Activated CD8-positive, alpha-beta memory T cell treated with anti-CD3 and anti-CD28 coated beads for 36 hours (primary cell): ENCODE data around the gene DDC. TPM values are rescaled to one million over a fixed set of nuclear protein-coding genes. Genes with fewer than 3 reads are reported as not detected.
"Not testable (repeated sequence)": the region's sequence is repeated elsewhere in the genome, so short reads cannot be mapped to it uniquely, and the experiment has no call there.

ENCODE experiments used
- CTCF ChIA-PET: fragments of 350-600 bp; sonication (Branson Sonifier 250); formaldehyde crosslinking; loops from one replicate; lab custom pipeline; 2021; ENCODE audit warnings: antibody characterized with exemption; lab: Charles Lee
- POLR2A ChIA-PET: fragments of 350-600 bp; sonication (Branson Sonifier 250); formaldehyde crosslinking; loops from one replicate; lab custom pipeline; 2021; ENCODE audit warnings: antibody characterized with exemption; lab: Charles Lee
- total RNA-seq, 2 experiments: library from RNA; stranded (reverse); gene quantifications; one replicate each; pipeline ENCODE4 v1.2.3, GENCODE V29; 2021

Gene DDC
- total RNA-seq, 2 experiments from 2014 or later = 0.71 to 0.72 TPM

DNA sequence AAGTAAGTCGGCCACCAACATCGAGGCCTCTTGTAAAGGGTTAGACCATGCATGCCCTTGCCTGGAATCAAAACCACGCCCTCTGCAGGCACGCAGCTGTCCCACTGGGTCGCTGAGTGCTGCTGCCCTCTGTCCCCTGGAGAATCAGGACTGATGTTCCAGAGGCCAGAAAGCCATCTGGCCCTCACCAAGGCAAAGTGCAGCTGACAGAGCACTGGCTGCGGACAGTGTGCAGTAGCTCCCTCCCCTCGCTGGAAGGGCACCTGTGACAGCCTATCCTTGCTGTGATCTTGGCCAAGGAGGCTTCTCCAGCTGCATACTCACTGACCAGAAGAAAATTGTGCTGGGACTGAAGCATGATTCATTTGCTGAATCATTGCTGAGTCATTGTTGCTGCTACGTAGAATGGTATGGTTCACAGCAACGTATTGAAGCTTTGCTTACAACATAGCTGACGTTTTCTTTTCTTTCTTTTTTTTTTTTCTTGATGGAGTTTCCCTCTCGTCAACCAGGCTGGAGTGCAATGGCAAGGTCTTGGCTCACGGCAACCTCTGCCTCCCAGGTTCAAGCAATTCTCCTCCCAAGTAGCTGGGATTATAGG lies 30.4 kb downstream of the DDC start:
- ChIA-PET CTCF (no interaction called here), POLR2A (interaction anchor here (1.0 kb wide), 1 partner anchor 76 kb away, joined by 5 read pairs; no protein-coding TSS in a partner anchor)

DNA sequence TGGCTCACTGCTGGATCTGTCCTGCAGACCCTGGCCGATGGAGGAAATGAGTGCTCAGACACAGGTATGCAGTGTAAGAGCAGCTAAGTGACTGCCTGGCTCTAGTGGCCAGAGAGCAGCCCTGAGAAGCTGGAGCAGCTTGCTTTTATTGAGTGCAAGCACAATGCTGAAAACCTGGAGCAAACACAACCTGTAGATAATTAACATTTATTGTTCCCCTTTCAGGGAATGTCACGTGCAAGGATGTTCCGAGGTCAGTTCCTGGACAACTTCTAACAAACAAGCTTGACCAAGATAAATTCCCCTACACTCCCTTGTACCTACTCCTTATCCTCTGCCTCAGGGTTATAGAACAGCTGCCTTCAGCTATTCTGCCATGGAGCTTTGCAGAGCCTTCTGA lies 31.3 kb downstream of the DDC start:
- POLR2A ChIA-PET = no interaction called here
- CTCF ChIA-PET = interaction anchor here (0.6 kb wide), 1 partner anchor 23 kb away, joined by 3 read pairs; no protein-coding TSS in a partner anchor

DNA sequence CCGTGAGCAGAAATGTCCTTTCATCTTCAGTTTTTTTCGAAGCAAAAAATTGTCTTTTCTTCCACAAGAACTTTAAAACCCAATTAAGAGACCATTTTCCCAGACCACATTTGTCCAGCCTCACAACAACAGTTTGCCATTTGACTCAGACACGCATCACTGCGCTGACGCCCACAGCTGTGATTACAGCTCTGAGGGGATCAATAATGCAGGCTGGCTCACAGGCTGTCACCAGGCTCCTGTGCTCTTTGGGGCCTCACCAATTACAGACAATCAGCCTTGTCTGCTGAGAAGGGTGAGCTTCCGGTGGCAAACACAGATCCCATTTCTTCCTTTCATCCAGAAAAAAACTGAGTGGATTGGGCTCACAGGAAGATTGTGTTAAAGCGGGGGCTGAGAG lies 33.3 kb downstream of the DDC start:
- ChIA-PET POLR2A (no interaction called here), CTCF (interaction anchor here (0.8 kb wide), 1 partner anchor 13 kb away, joined by 4 read pairs; no protein-coding TSS in a partner anchor)

DNA sequence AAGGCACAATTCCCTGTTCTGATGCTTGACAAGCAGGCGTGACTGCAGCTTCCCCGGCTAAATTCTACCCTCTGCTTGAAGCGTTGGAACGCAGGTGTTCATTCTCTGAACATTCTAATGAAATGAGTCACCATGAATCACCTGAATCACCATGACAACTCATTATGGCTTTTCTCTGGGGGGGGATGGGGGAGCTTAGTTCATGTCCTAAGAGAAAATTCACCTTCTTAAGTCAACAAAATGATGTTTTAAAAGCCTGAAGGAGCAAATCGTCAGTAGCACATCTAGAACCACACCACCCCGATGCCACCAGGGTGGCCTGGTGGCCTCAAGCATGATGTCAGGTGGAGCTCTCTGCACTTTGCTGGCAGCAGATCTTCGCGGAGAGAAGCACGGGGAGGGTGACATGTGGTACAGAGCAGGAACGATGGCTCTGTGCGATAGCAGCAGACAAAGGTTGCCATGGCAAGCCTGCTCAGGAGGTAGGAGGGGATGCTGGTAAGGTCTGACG lies 33.7 kb downstream of the DDC start:
- POLR2A ChIA-PET = no interaction called here
- CTCF ChIA-PET = interaction anchor here (0.8 kb wide), 1 partner anchor 13 kb away, joined by 4 read pairs; no protein-coding TSS in a partner anchor

DNA sequence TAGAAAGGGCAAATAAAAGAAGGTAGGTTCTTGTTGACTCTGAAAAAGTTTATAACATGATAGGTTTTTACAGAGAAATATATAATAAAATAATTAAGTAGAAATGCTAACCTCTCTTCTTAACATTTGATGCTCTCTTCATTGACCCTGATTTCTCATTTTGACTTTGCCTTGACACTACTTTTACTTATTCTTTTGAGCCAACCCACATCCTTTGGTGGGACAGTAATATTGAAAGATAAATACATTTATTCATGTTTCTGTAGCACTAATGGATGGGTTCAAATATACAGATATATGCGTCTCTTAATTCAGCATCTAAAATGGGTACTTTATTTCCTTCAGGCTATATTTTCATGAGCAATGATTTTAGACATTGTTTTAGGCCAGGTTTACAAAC lies 34.4 kb downstream of the DDC start:
- ChIA-PET POLR2A (no interaction called here), CTCF (no interaction called here)

DNA sequence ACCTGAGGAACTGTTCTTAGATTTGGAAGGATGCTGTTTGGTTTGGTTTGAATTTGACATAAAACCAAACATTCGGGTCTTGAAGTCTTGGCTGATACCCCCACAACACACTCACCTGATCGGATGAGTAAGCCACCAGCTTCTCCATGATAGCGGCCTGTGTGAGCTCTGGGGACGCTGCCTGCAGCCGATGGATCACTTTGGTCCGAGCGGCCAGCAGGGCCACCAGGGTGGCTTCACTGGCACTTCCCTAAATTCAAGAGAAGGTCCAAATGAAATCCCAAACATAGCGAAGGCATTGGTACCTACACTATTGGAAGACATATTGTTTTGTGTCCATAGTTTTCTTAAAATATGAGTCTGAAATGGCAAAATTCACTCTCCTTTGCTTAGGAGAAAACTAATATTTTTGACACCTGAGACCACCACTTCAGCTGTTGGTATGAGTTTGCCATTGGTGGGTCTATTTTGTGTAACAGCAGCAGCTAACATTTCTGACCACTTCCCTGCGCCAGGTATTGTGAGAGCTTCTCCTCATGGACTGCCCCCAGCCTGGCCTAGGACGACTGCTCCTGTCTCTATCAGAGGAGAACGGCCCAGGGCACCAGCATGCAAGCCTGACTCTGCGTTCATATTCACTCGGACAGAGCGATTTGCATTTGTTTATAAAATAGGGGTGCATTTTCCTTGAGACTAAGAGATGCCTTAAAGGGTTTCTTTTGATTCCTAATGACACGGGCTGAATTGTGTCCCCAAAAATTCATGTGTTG lies 35.9 kb downstream of the DDC start:
- CTCF ChIA-PET = no interaction called here
- POLR2A ChIA-PET = no interaction called here

DNA sequence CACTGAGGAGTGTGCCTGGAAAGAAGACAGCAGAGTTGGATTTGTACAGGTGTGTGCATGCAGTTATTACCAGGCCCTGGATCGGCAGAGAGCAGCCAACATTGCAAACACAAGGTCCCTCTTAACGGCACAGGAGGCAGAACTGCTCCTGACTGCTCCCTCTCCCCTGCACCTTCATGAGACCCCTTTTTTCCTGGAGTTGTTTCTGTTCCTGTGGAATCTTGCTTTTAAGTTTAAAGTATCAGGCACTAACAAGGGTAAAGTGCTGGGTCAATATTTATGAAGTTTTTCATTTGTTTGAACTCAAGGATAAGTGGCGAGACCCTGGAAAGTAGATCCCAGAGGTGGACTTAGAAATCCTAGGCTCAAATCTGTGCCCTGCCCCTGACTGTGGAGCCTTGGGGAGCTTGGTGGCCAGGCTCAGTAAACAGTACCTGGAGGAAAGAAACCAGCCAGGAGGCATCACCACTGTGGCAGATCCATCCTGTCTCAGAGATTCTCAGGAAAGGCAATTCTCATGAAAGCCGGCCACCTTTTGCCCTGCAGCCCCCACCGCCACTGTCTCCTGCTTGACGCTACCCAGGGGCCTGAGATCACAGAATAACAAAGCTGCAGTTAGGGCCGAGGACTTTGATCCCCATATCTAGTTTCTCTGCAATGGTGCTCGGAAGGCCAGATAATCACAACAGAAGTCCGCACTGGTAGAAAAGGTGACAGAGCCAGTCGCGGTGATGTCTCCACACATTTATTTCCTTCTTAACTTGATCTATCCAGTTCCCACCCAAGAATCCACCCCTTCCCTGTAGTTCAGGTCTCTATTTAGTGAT lies 36.7 kb downstream of the DDC start:
- CTCF ChIA-PET = no interaction called here

DNA sequence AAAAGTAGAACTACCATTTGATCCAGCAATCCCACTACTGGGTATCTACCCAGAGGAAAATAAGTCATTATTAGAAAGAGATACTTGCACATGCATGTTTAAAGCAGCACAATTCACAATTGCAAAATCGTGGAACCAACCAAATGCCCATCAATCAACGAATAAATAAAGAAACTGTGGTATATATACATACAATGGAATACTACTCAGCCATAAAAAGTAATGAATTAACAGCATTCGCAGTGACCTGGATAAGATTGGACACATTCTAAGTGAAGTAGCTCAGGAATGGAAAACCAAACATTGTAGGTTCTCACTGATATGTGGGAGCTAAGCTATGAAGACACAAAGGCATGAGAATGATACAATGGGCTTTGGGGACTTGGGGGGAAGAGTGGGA lies 45.9 kb downstream of the DDC start:
- CTCF ChIA-PET, POLR2A ChIA-PET: not testable (repeated sequence)

More for the DNA sequence above, 36.7 kb downstream of the DDC start:
- POLR2A ChIA-PET = no interaction called here

DNA sequence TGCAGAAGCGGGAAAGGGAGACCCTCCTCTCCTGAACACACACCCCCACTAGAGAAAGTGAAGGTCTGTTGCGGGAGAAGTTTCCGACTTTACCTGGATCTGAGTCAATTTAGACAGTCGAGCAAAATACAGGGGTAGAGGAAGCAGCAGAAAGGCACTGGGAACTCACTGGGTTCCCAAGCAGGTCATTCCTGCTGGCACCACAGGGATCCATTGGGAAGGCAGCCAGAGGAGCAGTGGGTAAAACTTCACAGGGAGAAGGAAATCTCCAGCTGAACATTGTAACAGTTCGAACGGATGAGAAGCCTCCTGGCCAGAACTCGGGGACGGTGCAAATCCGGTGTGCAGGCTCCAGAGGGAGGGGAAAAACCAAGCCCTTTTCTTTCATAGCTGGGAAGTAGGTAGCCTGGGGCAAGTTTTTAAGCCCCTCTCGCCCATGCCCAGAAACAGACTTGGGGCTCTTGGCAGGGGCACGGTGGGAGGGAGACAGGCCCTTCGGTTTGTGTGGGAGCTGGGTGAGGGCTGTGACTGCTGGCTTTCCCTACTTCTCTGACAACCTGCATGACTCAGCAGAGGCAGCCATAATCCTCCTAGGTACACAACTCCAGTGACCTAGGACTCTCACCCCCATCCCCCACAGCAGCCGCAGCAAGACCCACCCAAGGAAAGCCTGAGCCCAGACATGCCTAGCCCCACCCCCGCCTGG lies 51.9 kb downstream of the DDC start:
- POLR2A ChIA-PET = no interaction called here
- CTCF ChIA-PET = no interaction called here

DNA sequence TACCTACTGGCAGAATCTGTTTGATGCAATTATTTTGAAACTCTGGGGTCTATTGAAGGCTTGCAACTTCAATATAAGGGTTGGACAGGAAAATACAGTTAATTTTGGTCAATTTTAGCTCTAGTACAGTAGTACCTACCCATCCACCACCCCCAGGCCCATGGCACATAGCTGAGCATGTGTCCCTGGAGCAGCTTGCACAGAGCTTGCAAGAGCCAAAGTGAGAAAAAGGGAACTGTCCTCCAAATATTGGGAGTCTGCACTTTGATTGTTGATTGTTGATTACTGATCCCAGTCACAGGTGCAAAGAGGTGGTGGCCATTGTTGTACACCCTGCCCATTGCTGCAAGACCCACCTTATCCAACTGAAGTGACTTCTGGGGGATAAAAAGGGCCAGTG lies 52.8 kb downstream of the DDC start:
- CTCF ChIA-PET = no interaction called here
- POLR2A ChIA-PET = no interaction called here

DNA sequence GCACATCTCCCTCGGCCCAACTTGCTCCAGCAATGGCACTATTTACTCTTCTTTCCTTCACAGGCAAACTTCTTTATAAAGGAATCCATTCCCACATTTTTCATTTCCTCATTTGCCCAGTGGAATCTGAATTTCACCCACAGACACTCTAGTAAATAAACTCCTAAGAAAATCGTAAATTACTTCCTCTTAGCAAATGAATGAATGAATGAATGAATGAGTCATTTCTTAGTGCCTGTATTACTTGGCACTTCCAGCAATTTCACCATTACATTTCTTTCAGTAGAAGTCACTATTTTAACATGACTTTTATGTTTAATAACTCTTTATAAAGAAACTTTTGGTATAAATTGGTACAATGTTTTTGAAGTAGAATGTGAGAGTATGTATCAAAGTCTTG lies 55.7 kb downstream of the DDC start:
- ChIA-PET POLR2A (no interaction called here), CTCF (no interaction called here)

DNA sequence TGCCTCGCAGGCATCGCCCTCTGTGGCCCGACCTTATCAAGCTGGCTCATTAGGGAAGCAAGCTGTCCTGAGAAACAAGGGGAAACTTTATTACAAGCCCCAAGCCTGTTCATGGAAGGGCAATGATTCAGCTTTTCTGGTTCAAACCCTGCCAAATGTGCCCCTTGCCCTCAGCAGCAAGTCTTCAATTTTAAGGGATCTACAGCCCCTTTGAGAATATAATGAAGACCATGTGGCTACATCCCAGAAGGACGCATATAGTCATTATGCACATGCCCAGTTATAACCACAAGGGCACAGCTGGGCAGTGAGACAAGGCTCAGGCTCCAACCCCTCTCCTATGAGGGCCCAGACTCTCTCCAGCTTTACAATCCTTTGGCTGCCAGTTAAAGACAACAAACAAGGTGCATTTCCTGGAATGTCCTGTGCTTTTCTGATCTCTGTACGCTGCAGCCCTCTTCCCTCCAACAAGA lies 56.7 kb downstream of the DDC start:
- ChIA-PET POLR2A (no interaction called here), CTCF (no interaction called here)

DNA sequence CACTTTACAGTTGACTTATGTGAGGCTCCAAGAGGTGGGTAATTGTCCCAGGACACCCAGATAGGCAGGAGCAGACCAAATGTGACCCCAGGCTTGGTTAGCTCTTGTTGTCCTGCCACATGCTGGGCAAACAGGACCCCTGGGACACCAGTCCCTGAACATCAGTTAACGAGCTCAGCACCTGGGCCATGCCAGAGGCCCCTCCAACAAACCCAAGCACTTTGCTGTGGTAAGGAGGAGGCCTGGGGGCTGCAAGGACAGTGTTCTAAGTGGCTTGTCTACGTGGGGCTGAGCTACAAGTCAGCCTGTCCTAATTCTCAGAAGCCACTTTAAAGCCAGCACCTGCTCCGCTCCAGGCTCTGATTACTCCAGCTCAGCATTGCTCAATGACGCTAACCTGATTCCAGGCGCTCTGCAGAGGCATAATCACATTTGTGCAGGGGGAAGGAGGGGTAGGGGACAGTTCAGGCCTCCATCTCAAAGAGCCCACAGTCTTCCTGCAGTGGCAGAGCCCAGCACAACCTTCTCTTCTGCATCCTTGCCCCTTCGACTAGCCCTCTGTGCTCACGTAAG lies 57.2 kb downstream of the DDC start:
- POLR2A ChIA-PET = no interaction called here
- CTCF ChIA-PET = no interaction called here

DNA sequence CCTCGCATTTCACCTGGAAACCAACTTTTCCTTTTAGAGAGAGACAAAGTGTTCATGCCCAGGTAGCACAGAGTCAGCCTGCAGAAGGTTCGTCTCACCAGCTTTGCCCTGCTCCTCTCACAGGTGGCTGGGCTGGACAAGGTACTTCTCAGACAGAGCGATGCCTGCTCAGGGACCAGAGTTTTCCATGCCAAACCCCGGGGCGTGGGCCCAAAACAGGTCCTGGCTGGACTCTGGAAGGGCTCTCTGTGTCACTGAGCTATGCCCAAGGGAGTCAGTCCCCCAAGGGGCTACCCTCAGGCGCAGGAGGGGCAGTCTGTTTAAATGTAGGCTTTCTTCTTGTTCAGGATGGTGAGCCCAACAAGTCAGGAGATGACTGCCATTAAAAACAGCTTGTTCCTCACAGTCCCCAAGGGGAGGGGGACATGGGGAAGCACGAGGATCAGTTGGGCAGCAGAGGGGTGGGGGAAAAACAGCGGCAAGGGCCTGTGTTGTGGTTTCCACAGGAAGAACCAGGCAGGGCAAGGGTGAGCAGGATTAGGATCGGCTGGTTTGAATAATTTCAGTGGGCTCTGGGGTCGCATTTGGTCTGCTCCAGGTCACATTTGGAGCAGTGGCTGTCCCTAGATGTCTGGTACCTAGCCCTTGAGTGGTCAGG lies 59.5 kb downstream of the DDC start:
- ChIA-PET CTCF (no interaction called here), POLR2A (no interaction called here)

DNA sequence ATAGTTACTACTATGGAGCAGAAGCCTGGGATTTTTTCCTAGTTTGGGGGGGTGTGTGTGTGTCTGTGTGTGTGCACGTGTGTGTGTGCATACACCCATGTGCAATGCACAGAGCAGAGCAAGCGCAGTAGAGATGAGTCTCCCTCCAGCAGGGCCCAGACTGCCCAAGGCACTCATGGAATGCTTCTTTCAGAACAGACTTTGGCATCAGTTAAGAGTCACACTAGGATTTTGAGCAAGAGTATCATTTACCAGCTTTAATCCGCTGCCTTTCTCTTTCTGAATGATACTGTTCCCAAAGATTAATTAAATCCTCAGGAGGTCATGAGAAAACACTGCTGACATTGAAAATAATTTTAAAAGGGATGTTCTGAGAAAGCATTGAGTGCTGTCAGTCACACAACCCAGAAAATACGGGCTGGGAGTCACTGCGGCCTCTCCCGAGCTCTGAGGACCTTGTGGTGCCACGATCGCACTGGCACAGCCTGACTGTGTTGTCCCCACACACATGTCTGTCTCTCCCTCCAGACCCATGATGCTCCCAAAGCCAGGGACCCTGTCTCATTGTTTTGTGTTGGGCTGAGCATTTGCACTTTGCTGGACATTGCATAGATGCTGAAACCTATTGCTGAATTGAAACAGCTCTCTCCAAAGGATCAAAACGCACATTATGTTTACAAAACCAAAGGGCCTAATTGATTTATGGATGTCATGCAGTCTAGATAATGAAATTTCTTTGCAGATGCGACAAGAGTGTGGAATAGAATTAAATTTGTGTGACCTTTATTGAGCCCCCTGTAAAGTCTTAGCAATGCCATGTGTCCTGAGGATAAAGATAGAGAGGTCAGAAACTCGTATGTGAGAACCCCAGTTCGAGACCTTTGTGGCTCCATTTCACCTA lies 60.3 kb downstream of the DDC start:
- CTCF ChIA-PET = no interaction called here

DNA sequence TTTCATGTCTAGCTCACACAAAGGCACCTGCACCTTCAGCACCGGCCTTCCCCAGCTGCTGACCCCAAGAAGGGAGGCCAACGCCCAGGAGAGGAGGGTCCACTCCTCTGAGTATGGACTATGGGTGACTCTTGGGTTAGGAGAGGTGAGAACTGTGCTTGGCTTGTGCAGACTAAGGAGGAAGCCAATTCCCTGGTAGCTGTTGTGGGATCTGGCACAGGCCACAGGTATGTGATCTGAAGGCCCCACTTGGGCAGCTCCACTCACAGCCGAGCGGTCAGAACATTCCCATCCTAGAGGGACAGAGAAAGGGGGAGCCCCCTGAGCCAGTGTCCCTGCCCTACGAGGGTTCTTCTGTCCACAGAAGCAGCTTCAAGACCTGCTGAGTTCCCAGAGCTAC lies 62.3 kb downstream of the DDC start:
- POLR2A ChIA-PET = no interaction called here
- CTCF ChIA-PET = no interaction called here

More for the DNA sequence above, 60.3 kb downstream of the DDC start:
- POLR2A ChIA-PET = no interaction called here

DNA sequence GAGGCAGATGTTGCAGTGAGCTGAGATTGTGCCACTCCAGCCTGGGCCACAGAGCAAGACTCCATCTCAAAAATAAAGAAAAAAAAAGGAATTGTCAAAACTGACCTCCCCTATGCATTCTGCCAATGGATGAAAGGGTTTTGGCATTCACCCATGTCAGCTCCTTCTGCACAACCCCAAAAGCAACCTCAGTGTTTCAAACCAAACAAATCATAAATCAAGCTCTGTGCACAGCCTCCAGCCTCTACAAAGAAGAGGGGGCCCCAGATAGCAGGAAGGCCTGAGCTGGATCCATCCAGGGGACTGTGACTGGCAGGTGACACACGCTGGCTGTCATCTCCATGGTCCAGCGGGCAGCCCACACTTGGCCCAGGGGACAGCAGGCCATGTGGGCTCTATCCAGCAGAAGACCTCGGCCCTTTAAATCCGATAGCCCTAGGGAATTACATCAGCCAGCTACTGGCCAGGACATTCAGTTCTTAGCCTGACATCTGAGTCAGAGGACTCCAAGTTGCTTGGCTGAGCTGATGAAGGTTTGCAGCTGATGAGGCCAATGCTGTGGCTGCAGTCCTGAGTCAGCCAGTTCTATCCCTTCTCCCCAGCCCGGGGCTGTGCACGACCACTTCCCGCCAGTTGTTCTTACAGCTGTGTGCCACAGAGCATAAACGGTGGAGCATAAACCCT lies 63.1 kb downstream of the DDC start:
- CTCF ChIA-PET = no interaction called here
- POLR2A ChIA-PET = no interaction called here
